Measurements from ENCODE around the gene SH3TC1. TPM values are rescaled to one million over a fixed set of nuclear protein-coding genes. Genes with fewer than 3 reads are reported as not detected.

Gene SH3TC1
- 0.33 and 1.0 TPM in 2 replicates for total RNA-seq

GRCh38 chr4:8198906-8199593 is at the start of gene SH3TC1:
SH3TC1 (plus strand) TSS chr4:8199290; CDS start chr4:8205195, 5,905 bp downstream.

DNA sequence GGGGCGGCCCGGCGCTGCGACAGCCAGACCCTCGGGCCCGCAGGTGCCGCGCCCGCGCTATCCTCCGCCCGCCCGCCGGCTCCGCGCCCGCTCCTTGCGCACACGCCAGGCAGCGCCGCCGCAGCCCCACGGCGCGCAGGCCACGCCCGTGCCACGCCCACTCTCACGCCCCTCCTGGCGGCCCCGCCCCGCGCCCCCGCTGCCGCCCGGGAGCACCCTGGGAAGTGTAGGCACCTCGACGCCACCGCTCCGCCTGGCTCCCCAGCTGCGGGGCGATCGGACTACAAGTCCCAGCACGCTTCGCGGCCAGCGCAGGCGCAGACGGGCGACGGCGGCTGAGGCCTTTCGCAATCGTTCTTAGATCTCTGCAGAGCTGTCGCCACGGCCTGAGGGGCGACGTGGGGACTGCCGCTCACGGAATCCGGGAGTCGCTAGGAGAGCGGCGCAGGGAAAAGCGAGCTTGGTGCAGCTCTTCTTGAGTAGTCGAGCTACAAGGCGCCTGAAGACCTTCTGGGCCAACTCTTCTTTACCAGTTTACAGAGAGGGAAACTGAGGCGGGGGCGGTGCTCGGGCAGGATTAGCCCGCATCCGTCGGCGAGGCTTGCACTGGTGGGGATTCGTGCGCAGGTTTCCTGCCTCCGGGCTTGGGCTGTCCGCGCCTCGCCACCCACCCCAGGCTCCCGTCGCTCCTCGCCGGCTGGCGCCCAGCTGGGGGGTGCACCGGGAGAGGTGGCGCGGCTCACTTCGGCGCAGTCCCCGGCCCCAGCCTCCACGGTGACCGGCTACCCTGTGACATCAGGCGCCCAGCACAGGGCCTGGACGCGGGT is 40.2 kb upstream of the SH3TC1 start, which contains the start of gene ABLIM2:
TSS of gene ABLIM2 (minus strand) at position 104 of the 827 bp plus-strand sequence. CDS start 124 bp downstream, outside the sequence.

DNA sequence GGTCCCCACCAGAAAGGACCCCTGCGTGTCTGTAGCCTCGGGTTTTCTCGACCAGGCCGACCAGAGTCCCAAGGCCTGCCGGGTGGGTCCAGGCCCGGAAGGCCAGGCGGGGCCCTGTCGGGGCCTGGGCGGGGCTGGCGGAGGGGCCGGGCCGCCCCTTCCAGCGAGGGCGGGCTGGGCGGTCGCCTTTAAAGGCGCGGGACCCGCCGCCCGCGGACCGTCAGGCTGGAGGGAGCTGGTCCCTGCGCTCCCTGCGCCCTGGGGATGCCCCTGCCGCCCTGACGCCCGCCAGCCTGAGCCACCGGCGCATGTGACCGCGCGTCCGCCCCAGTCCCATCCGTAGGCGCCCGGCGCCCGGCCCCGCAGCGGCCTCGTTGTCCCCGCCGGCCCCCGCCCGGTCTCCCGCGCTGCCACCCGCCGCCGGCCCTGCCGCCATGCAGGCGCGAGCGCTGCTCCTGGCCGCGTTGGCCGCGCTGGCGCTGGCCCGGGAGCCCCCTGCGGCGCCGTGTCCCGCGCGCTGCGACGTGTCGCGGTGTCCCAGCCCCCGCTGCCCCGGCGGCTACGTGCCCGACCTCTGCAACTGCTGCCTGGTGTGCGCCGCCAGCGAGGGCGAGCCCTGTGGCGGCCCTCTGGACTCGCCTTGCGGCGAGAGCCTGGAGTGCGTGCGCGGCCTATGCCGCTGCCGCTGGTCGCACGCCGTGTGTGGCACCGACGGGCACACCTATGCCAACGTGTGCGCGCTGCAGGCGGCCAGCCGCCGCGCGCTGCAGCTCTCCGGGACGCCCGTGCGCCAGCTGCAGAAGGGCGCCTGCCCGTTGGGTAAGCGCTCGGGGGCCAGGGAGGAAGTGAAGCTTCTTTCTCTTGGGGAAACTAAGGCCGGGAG is 70.7 kb downstream of the SH3TC1 start, which contains the start of gene HTRA3:
TSS of gene HTRA3 (plus strand) at position 220 of the 883 bp plus-strand sequence. CDS start at position 435, 215 bp downstream.

Other genes starting within 250 kb of the SH3TC1 start
- under 0.01 TPM in 1 of 2 replicates, not detected in the other for gene ABLIM2, start 40.5 kb upstream of the SH3TC1 start, total RNA-seq
- gene HTRA3, start 70.5 kb downstream of the SH3TC1 start, total RNA-seq: 7.7 and 22.8 TPM in 2 replicates
- gene ACOX3, start 241.4 kb downstream of the SH3TC1 start, total RNA-seq: 30.8 and 43.3 TPM in 2 replicates
- gene TRMT44, start 241.5 kb downstream of the SH3TC1 start, total RNA-seq: 17.5 and 19.4 TPM in 2 replicates